GM13977 (cell line): ENCODE data around the gene KAZN.

Experiments
- DNase-seq: peaks from one replicate; pipeline ENCODE4 v3.0.0; 2012; ENCODE audit warnings: low spot score
- CTCF ChIP-seq: IDR thresholded peaks from 2 replicates; pipeline ENCODE4 v1.5.1; 2012; ENCODE audit warnings: mild to moderate bottlenecking, control low read depth; ENCODE audit not compliant: insufficient read depth; ENCODE audit errors: extremely low read depth, missing control alignments
- in situ Hi-C: fragments of 300-500 bp; cut with MboI; formaldehyde crosslinking; loops from one replicate; pipeline ENCODE4 v1.12.0; 2022; ENCODE audit warnings: low sequenced_read_pairs, low pct_unique_long_range_greater_than_20kb, mixed read lengths, inconsistent platforms; ENCODE audit not compliant: unreplicated experiment

Gene KAZN

GRCh38 chr1:15081102-15081501, 482.6 kb downstream of the KAZN start:
- in situ Hi-C loops, result no loop called here
- DNase-seq, result no peak
- TF ChIP-seq CTCF, result no peak

- in situ Hi-C loops, result no loop called here
- no peak for TF ChIP-seq CTCF
- no peak for DNase-seq
Measured at GRCh38 chr1:15083578-15083977, 485.1 kb downstream of the KAZN start.

- in situ Hi-C loops, result no loop called here
- no peak for DNase-seq
- no peak for TF ChIP-seq CTCF
Measured at GRCh38 chr1:15088281-15088971, 489.9 kb downstream of the KAZN start.

GRCh38 chr1:15089258-15089992, 490.9 kb downstream of the KAZN start:
- DNase-seq, result no peak
- in situ Hi-C loops, result no loop called here
- TF ChIP-seq CTCF, result no peak

GRCh38 chr1:15090373-15090772, 491.9 kb downstream of the KAZN start:
- peak; percentile 55 for DNase-seq
- in situ Hi-C loops, result no loop called here
- no peak for TF ChIP-seq CTCF

GRCh38 chr1:15094056-15094455, 495.6 kb downstream of the KAZN start:
- in situ Hi-C loops, result no loop called here
- DNase-seq, result no peak
- no peak for TF ChIP-seq CTCF
